Hematopoietic multipotent progenitor cell treated with erythropoietin and hydrocortisone succinate and interleukin-3 and kit ligand, for 15 days (in vitro differentiated cells): ENCODE data around the gene CNTNAP2.
"Not testable (repeated sequence)": the region's sequence is repeated elsewhere in the genome, so short reads cannot be mapped to it uniquely, and the experiment has no call there.

ENCODE experiments used
- DNase-seq: peaks from one replicate; pipeline ENCODE4 v3.0.0-alpha.2; 2015; ENCODE audit warnings: low spot score

CNTNAP2 gene

GRCh38 chr7:147023440-147023839, 906.8 kb downstream of the CNTNAP2 start:
- no peak for DNase-seq

DNA sequence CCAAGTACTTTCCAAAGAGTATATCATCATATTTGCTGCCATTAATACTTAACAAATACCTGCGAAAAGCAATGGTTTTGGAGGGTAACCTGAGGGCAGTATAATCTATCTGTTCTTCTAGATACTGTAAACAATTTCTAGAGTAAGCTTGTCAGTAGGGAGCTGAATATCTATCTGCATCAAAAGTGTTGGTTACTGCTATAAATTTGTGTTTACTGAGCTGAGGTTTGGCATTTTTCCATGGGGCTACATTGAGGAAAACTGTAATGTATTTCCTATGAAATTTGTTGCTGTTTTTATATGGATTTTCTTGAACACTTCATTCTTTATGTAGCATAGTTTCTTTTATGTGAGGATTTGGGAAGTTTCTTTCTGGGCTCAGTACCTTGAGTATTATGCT, 913.4 kb downstream of the CNTNAP2 start:
- DNase-seq: no peak

GRCh38 chr7:147033641-147034040, 917.0 kb downstream of the CNTNAP2 start:
- no peak for DNase-seq

DNA sequence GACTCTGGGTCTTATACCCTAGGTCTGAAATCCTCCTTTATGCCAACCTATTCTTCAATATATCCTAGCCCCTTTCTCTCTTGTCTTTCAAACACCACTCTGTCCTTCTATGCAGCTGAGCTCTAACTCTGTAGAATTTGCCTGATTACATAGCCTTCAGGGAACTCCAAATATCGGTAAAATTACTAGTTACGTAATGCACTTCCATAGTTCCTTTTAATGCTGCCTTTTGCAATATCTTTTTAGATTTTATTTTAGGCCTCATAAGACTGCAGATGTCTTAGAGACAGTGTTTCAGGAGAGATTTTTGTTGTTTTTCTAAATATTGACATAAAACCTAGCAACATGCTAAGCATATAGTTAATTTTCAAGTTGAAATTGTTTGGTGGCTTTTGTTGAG, 924.8 kb downstream of the CNTNAP2 start:
- no peak for DNase-seq

DNA sequence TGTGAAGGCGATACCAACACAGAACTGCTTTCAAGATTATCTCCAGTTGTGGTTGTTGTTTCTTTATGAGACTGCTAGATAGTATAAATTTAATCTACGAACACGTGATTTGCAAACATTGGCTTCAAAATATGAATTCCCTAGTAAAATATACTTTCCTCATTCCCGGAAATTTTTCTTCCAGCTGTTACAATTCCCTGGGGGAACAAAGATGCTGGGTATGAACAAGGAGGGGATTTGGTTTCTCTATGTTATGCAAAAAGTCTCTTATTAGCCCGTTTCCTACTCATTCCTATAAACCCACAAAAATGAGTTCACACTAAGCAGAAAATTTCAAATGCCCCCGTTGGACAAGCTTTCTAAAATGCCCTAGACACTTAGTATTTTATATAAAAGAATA, 928.3 kb downstream of the CNTNAP2 start:
- DNase-seq: no peak

GRCh38 chr7:147047696-147048095, 931.1 kb downstream of the CNTNAP2 start:
- no peak for DNase-seq

GRCh38 chr7:147048864-147049263, 932.3 kb downstream of the CNTNAP2 start:
- no peak for DNase-seq

- DNase-seq: no peak
Measured at GRCh38 chr7:147052818-147053217, 936.2 kb downstream of the CNTNAP2 start.

GRCh38 chr7:147053746-147054145, 937.1 kb downstream of the CNTNAP2 start:
- no peak for DNase-seq

GRCh38 chr7:147060070-147060469, 943.5 kb downstream of the CNTNAP2 start:
- no peak for DNase-seq

- no peak for DNase-seq
Measured at GRCh38 chr7:147062897-147063296, 946.3 kb downstream of the CNTNAP2 start.

GRCh38 chr7:147068842-147069241, 952.2 kb downstream of the CNTNAP2 start:
- no peak for DNase-seq

GRCh38 chr7:147069771-147070170, 953.2 kb downstream of the CNTNAP2 start:
- no peak for DNase-seq

GRCh38 chr7:147070886-147071285, 954.3 kb downstream of the CNTNAP2 start:
- DNase-seq: no peak

DNA sequence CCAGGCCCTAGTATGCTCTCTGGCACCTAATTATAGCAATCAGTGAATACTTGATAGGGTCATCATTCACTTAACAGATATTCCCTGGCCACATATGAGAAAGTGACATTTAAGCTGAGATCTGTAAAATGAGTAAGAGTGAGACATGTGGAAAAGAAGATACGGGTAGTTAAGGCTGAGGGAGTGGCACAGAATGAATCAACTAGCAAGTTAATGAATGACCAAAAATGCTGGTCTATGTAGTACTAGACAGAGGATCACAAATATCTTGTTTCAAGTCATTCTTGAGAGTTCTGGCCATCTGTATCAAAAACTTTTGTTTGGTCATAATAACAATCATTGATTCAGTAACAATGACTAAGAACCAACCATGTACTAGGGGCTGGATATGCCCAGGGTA, 954.9 kb downstream of the CNTNAP2 start:
- DNase-seq: no peak

DNA sequence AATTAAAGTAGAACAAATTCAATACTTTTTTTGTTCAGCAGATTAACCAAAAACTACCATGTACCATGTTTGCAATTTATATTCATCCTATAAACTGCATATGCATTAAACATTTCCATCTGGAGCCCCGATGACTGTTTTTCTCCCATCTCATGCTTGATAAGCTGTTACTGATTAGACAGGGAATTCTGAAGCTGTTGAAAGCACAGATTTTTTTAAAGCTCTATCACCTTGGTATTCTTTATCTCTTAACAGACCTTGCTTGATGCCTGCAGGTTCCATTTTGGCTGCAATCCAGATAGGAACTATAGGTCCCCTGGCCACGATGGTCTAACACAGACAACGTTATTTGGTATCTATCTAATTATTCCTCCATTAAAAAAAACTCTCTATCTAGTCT, 961.7 kb downstream of the CNTNAP2 start:
- DNase-seq: no peak

- DNase-seq: no peak
Measured at GRCh38 chr7:147079083-147079482, 962.5 kb downstream of the CNTNAP2 start.

DNA sequence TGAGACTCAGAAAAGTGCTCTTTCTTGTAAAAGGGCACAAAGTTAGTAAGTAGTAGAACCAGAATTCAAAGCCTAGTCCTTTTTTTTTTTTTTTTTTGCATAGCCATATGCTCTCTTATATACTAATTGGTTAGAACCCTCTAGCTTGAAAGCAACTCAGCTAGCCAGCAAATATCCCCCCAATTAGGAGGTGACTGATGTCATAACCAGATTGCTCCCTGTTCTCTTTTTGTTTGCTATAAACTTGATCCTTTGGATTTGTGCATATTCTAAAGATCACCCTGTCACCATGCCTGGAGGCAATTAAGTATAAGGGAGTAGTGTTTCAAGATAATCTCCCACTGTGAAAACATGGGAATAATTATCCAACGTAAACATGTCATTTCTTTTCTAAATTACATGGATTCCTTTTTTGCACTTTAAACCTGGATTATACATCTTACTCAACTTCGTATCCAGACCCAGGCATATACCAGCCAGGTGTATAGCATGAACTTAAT, 963.4 kb downstream of the CNTNAP2 start:
- no peak for DNase-seq

GRCh38 chr7:147081117-147081516, 964.5 kb downstream of the CNTNAP2 start:
- no peak for DNase-seq

- no peak for DNase-seq
Measured at GRCh38 chr7:147089051-147089461, 972.5 kb downstream of the CNTNAP2 start.

- no peak for DNase-seq
Measured at GRCh38 chr7:147089608-147090007, 973.0 kb downstream of the CNTNAP2 start.

- DNase-seq: no peak
Measured at GRCh38 chr7:147096629-147097028, 980.0 kb downstream of the CNTNAP2 start.

DNA sequence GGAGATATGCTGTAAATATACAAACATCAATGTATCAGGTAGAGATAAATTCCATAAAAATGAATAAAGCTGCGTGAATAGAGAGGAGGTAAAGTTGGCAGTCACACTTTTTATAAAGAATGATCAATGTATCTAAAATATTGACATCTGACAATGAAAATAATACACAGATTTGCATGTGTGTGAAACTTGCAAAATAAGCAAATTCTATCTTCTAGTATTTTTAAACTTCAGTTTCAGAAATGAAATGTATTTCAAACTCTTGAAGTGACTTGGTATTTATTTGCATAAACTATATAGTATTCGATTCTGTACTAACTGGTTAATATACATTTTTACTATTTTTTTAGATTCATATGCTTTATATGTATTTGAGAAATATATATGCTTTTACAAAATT, 986.6 kb downstream of the CNTNAP2 start:
- DNase-seq: no peak

DNA sequence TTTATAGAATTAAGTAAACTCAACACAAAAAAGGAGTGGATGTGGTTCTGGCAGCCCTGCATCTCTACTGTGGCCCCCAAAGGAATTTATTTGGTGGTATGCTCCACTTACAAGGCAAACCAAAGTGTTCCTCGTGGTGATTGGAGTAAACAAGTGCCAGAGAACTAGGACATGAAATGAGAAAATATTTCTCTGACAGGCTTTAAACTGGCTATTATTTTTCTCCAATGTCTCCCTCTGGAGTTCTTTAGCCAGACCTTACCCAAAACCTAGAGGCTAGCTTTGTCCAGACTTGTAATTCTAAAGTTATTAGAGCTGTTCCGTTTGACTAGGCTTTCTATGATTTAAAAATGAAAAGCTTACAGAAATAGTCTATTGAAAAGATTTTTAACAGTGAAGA, 990.1 kb downstream of the CNTNAP2 start:
- DNase-seq: no peak

GRCh38 chr7:147114525-147114924, 997.9 kb downstream of the CNTNAP2 start:
- DNase-seq: not testable (repeated sequence)
